CD14-positive monocyte (primary cell): ENCODE data around the gene RTN1. TPM values are rescaled to one million over a fixed set of nuclear protein-coding genes. Genes with fewer than 3 reads are reported as not detected.

Experiments
- DNase-seq, 3 donors: peaks; one replicate each; pipeline ENCODE4 v3.0.0-alpha.2; 2011 to 2022
- H2AFZ ChIP-seq: 2 replicates; pipeline ENCODE4 v1.6.0; 2012; ENCODE audit warnings: mild to moderate bottlenecking, low read depth, low read length, inconsistent platforms; ENCODE audit not compliant: insufficient read depth, poor library complexity, severe bottlenecking
- H3K27ac ChIP-seq, 2 donors: 1 replicate in 1 of 2; 2 replicates in 1 of 2; pipeline ENCODE4 v1.5.1; 2012 to 2013; ENCODE audit warnings: low read length in 2 of 2, control low read depth in 1 of 2, inconsistent platforms in 1 of 2, low read depth in 1 of 2, mild to moderate bottlenecking in 1 of 2
- H3K27me3 ChIP-seq, 2 donors: one replicate each; pipeline versions ENCODE4 v1.6.0 to v1.6.1; 2011 to 2013; ENCODE audit warnings: low read length in 2 of 2; ENCODE audit not compliant: control insufficient read depth in 2 of 2, insufficient read depth in 2 of 2
- H3K36me3 ChIP-seq, 2 donors: replicated peaks in 1 of 2; 1 replicate in 1 of 2; 2 replicates in 1 of 2; pipeline versions ENCODE4 v1.5.1 to v1.6.1; 2012 to 2013; ENCODE audit warnings: low read length in 2 of 2, control low read depth in 1 of 2, inconsistent platforms in 1 of 2, mild to moderate bottlenecking in 1 of 2; ENCODE audit not compliant: insufficient read depth in 2 of 2, control insufficient read depth in 1 of 2
- H3K4me1 ChIP-seq, 2 donors: 1 replicate in 1 of 2; 2 replicates in 1 of 2; pipeline versions ENCODE4 v1.5.1 to v1.6.1; 2012 to 2013; ENCODE audit warnings: low read length in 2 of 2, control low read depth in 1 of 2, inconsistent platforms in 1 of 2, mild to moderate bottlenecking in 1 of 2, moderate library complexity in 1 of 2; ENCODE audit not compliant: insufficient read depth in 2 of 2, control insufficient read depth in 1 of 2
- H3K4me2 ChIP-seq: replicated peaks from 2 replicates; pipeline ENCODE3; 2012; ENCODE audit warnings: low read length, moderate library complexity, mild to moderate bottlenecking; ENCODE audit not compliant: poor library complexity, severe bottlenecking; ENCODE audit errors: extremely low read depth
- H3K4me3 ChIP-seq, 3 experiments: fragments of 200-600 bp in 1 of 3; sonication (generic) in 1 of 3; replicated peaks in 1 of 3; 1 replicate in 2 of 3; 2 replicates in 1 of 3; pipeline ENCODE4 v1.5.1; 2011 to 2013; ENCODE audit warnings: low read length in 3 of 3, mild to moderate bottlenecking in 3 of 3, control low read depth in 2 of 3, low read depth in 2 of 3, inconsistent platforms in 1 of 3, moderate library complexity in 1 of 3
- H3K79me2 ChIP-seq: 2 replicates; pipeline ENCODE4 v1.6.0; 2012; ENCODE audit warnings: mild to moderate bottlenecking, control low read depth, inconsistent platforms, low read length, moderate library complexity; ENCODE audit not compliant: insufficient read depth
- H3K9ac ChIP-seq: 2 replicates; pipeline ENCODE4 v1.6.0; 2017; ENCODE audit warnings: low read length, mild to moderate bottlenecking; ENCODE audit not compliant: insufficient read depth, poor library complexity, severe bottlenecking
- H3K9me3 ChIP-seq, 2 donors: replicated peaks in 1 of 2; 1 replicate in 1 of 2; 2 replicates in 1 of 2; pipeline versions ENCODE4 v1.5.1 to v1.6.1; 2012 to 2013; ENCODE audit warnings: low read length in 2 of 2, control low read depth in 1 of 2; ENCODE audit not compliant: control insufficient read depth in 1 of 2, insufficient read depth in 1 of 2
- H4K20me1 ChIP-seq: 2 replicates; pipeline ENCODE4 v1.6.0; 2012; ENCODE audit warnings: mild to moderate bottlenecking, low read length, control low read depth, moderate library complexity; ENCODE audit not compliant: insufficient read depth
- H3K27ac Mint-ChIP-seq, 7 donors: one replicate each; pipeline ENCODE4 v1.8.0; 2020; ENCODE audit warnings: mild to moderate bottlenecking in 7 of 7, mixed read lengths in 7 of 7, moderate library complexity in 6 of 7, inconsistent platforms in 2 of 7
- H3K27me3 Mint-ChIP-seq, 3 donors: one replicate each; pipeline ENCODE4 v1.8.0; 2021 to 2022; ENCODE audit warnings: low read depth in 3 of 3, mild to moderate bottlenecking in 3 of 3, mixed read lengths in 3 of 3, moderate library complexity in 3 of 3, inconsistent platforms in 1 of 3
- H3K36me3 Mint-ChIP-seq, 2 donors: one replicate each; pipeline ENCODE4 v1.8.0; 2020; ENCODE audit warnings: mixed read lengths in 2 of 2, inconsistent platforms in 1 of 2, mild to moderate bottlenecking in 1 of 2
- H3K4me1 Mint-ChIP-seq: one replicate; pipeline ENCODE4 v1.8.0; 2020; ENCODE audit warnings: mild to moderate bottlenecking, mixed read lengths
- H3K4me3 Mint-ChIP-seq, 2 donors: one replicate each; pipeline ENCODE4 v1.8.0; 2020; ENCODE audit warnings: mild to moderate bottlenecking in 2 of 2, mixed read lengths in 2 of 2, moderate library complexity in 1 of 2
- H3K9me3 Mint-ChIP-seq, 7 donors: one replicate each; pipeline ENCODE4 v1.8.0; 2020 to 2022; ENCODE audit warnings: mixed read lengths in 7 of 7, mild to moderate bottlenecking in 6 of 7, moderate library complexity in 6 of 7, inconsistent platforms in 2 of 7
- WGBS: methylation state at CpG from one replicate; pipeline ENCODE4 v1.1.5; 2013; ENCODE audit warnings: missing lambda C conversion rate; ENCODE audit not compliant: insufficient coverage; 5-methylcytosine and 5-hydroxymethylcytosine counted together
- intact Hi-C, 2 donors: fragments of 100-400 bp; cut with micrococcal nuclease; formaldehyde crosslinking; loops; one replicate each; pipeline versions ENCODE4 v1.15.0 to v1.15.1; 2023
- polyA plus RNA-seq, 3 donors: library from polyadenylated mRNA; depleted of rRNA in 1 of 3; unstranded in 2 of 3; stranded (reverse) in 1 of 3; fragments of 300-500 nt in 2 of 3; fragments of >200 nt in 1 of 3; fragmentation: Illumina TruSeq in 2 of 3; gene quantifications; 1 replicate in 2 of 3; 2 replicates in 1 of 3; pipeline ENCODE4 v1.2.3, GENCODE V29; 2012 to 2021
- TF ChIP-seq, protein P1 (sequence below): fragments of 200-600 bp; IDR thresholded peaks from one replicate; pipeline ENCODE4 v1.8.0; 2022; ENCODE audit warnings: antibody characterized with exemption, mild to moderate bottlenecking

The RTN1 gene
- polyA plus RNA-seq, 3 donors, result 40.2 to 75.1 (median 55.0) TPM

DNA sequence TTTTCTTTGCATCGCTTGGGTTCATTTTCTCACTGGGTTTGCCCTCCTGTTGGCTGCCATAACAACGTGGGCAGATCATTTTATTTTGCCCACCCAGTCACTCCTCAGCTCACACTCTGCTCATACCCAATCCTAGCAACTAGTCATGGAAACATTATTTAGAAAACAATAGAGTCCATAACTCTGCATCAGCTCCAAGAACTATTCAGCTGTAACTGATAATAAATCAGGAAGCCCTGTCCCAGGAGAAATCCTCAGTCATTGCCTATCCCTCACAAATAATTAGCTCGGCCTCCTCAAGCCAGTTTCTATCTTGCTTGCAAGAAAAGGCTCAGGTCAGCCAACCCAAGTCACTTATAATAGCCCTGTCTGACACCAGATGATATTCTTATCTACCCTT is 43.2 kb downstream of the RTN1 start:
- Histone ChIP-seq H3K36me3 (no peaks in the 10 kb centered on the region), H3K79me2 (no peaks in the 10 kb centered on the region), H3K4me2 (no peak overlapping the region), H3K4me3 (no peak overlapping the region), H3K9me3 (no peaks in the 10 kb centered on the region), H4K20me1 (peaks cover 3% of the 10 kb centered on the region), H3K27me3 (no peaks in the 10 kb centered on the region), H3K9ac (no peak overlapping the region), H3K27ac (no peak overlapping the region), H3K4me1 (peaks cover 42 to 43% of the 10 kb centered on the region in 2 donors), H2AFZ (no peak overlapping the region)
- Mint-ChIP-seq H3K4me1 (peaks cover 50% of the 10 kb centered on the region), H3K27me3 (peaks cover 0 to 2% (median 0%) of the 10 kb centered on the region in 3 donors), H3K27ac (peak overlapping the region in 2 of 7 donors; percentile 12 to 23), H3K4me3 (no peak overlapping the region), H3K36me3 (peaks cover 7 to 10% of the 10 kb centered on the region in 2 donors), H3K9me3 (peaks cover 2 to 10% (median 5%) of the 10 kb centered on the region in 7 donors)
- TF ChIP-seq, protein P1, sequence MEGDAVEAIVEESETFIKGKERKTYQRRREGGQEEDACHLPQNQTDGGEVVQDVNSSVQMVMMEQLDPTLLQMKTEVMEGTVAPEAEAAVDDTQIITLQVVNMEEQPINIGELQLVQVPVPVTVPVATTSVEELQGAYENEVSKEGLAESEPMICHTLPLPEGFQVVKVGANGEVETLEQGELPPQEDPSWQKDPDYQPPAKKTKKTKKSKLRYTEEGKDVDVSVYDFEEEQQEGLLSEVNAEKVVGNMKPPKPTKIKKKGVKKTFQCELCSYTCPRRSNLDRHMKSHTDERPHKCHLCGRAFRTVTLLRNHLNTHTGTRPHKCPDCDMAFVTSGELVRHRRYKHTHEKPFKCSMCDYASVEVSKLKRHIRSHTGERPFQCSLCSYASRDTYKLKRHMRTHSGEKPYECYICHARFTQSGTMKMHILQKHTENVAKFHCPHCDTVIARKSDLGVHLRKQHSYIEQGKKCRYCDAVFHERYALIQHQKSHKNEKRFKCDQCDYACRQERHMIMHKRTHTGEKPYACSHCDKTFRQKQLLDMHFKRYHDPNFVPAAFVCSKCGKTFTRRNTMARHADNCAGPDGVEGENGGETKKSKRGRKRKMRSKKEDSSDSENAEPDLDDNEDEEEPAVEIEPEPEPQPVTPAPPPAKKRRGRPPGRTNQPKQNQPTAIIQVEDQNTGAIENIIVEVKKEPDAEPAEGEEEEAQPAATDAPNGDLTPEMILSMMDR, result no peak
- intact Hi-C loops, result no loop called here
- WGBS, result 93% methylated on average over 3 of the region's 3 CpGs
- no peak for DNase-seq

DNA sequence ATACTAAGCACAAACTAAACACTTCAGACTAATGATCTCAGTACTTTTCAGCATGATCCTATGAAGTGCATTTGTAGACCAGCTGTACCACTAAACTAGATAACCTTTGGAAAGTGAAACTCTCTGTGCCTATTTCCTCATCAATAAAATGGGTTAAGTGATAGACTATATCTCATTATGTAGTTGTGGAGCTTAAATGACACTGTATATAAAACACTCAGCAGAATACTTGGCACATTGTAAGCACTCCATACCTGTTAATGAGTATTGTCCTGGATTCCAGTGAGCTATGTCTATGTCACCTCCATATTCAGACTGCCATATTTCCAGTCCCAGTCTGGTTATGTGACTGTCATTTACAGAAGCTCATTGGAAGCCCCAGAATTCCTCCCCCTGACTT is 44.4 kb downstream of the RTN1 start:
- H3K27ac Mint-ChIP-seq, result no peak overlapping the region
- intact Hi-C loops, result no loop called here
- Histone ChIP-seq H3K4me3 (no peak overlapping the region), H3K9me3 (no peaks in the 10 kb centered on the region), H3K4me2 (no peak overlapping the region), H4K20me1 (peaks cover 3% of the 10 kb centered on the region), H3K79me2 (no peaks in the 10 kb centered on the region), H3K9ac (no peak overlapping the region), H2AFZ (no peak overlapping the region), H3K4me1 (peaks cover 39 to 40% of the 10 kb centered on the region in 2 donors), H3K27ac (no peak overlapping the region), H3K36me3 (no peaks in the 10 kb centered on the region), H3K27me3 (no peaks in the 10 kb centered on the region)
- no peak for DNase-seq
- H3K4me3 Mint-ChIP-seq, result no peak overlapping the region
- peaks cover 9 to 14% of the 10 kb centered on the region in 2 donors for H3K36me3 Mint-ChIP-seq
- peaks cover 45% of the 10 kb centered on the region for H3K4me1 Mint-ChIP-seq
- no peaks in the 10 kb centered on the region for H3K27me3 Mint-ChIP-seq
- TF ChIP-seq, protein P1, result no peak
- H3K9me3 Mint-ChIP-seq, result peaks cover 2 to 14% (median 7%) of the 10 kb centered on the region in 7 donors
